Measurements from ENCODE around the gene DSTN. TPM values are rescaled to one million over a fixed set of nuclear protein-coding genes. Genes with fewer than 3 reads are reported as not detected.

The DSTN gene
- total and polyA plus RNA-seq, 10 donors = 62.0 to 157 (median 98.5) TPM

- no peak for DNase-seq
- Histone ChIP-seq H3K27me3 (replicated peaks in 1 of 7) (no peaks in the 10 kb centered on the region), H3K27ac (no peak overlapping the region), H3K4me1 (peaks cover 0 to 64% (median 22%) of the 10 kb centered on the region in 6 donors), H3K36me3 (peaks cover 3 to 72% (median 48%) of the 10 kb centered on the region in 6 donors), H3K9me3 (no peaks in the 10 kb centered on the region), H3K4me3 (no peak overlapping the region)
- intact Hi-C loops (cut with DNase I; ENCODE audit: low total_unique reads) = no loop called here
- no peak for TF ChIP-seq POLR2A (IDR thresholded peaks at IDR 0.05)
- peak in 1 of 3 donors; percentile 9 for TF ChIP-seq POLR2AphosphoS5 (IDR thresholded peaks at IDR 0.05)
- WGBS, 5 donors = 75 to 98% (median 92%) methylated on average over 11 of the region's 11 CpGs
These were observed 72.1 kb downstream of the DSTN start for GRCh38 chr20:17641993-17642392.

- H3K4me3 ChIP-seq = no peak overlapping the region
- H3K9me3 ChIP-seq = no peaks in the 10 kb centered on the region
- TF ChIP-seq POLR2AphosphoS5 (IDR thresholded peaks at IDR 0.05) (peak in 1 of 3 donors; percentile 17), CTCF (IDR thresholded peaks at IDR 0.05 in 8 of 11, conservative IDR thresholded peaks at IDR 0.05 in 3 of 11) (no peak)
- WGBS, 5 donors = 82 to 92% (median 92%) methylated on average over 17 to 19 of the region's 19 CpGs
- H3K27ac ChIP-seq = no peak overlapping the region
- H3K27me3 ChIP-seq (replicated peaks in 1 of 7) = no peaks in the 10 kb centered on the region
- peaks cover 1 to 64% (median 24%) of the 10 kb centered on the region in 6 donors for H3K4me1 ChIP-seq
- peaks cover 3 to 65% (median 48%) of the 10 kb centered on the region in 6 donors for H3K36me3 ChIP-seq
- peak; percentile 71 for DNase-seq
- intact Hi-C loops (cut with DNase I; ENCODE audit: low total_unique reads) = no loop called here
These were observed 72.8 kb downstream of the DSTN start for GRCh38 chr20:17642404-17643269.

- Histone ChIP-seq H3K4me3 (no peak overlapping the region), H3K9me3 (no peaks in the 10 kb centered on the region), H3K27ac (no peak overlapping the region), H3K27me3 (replicated peaks in 1 of 7) (no peaks in the 10 kb centered on the region), H3K4me1 (peaks cover 12 to 64% (median 34%) of the 10 kb centered on the region in 6 donors), H3K36me3 (peaks cover 3 to 55% (median 39%) of the 10 kb centered on the region in 6 donors)
- WGBS, 5 donors = 84 to 90% (median 89%) methylated on average over 10 of the region's 10 CpGs
- intact Hi-C loops (cut with DNase I; ENCODE audit: low total_unique reads) = no loop called here
- DNase-seq = peak; percentile 27
- no peak for TF ChIP-seq POLR2AphosphoS5 (IDR thresholded peaks at IDR 0.05)
- no peak for TF ChIP-seq CTCF (IDR thresholded peaks at IDR 0.05 in 8 of 11, conservative IDR thresholded peaks at IDR 0.05 in 3 of 11)
These were observed 73.8 kb downstream of the DSTN start for GRCh38 chr20:17643531-17644188.

- H3K36me3 ChIP-seq = peaks cover 0 to 47% (median 31%) of the 10 kb centered on the region in 6 donors
- H3K4me1 ChIP-seq = peaks cover 19 to 70% (median 42%) of the 10 kb centered on the region in 6 donors
- no peaks in the 10 kb centered on the region for H3K9me3 ChIP-seq
- H3K4me3 ChIP-seq = no peak overlapping the region
- no peak overlapping the region for H3K27ac ChIP-seq
- no peaks in the 10 kb centered on the region for H3K27me3 ChIP-seq (replicated peaks in 1 of 7)
- WGBS, 5 donors = 74 to 92% (median 79%) methylated on average over 13 of the region's 13 CpGs
- intact Hi-C loops (cut with DNase I; ENCODE audit: low total_unique reads) = no loop called here
- no peak for TF ChIP-seq POLR2A (IDR thresholded peaks at IDR 0.05)
- no peak for TF ChIP-seq CTCF (IDR thresholded peaks at IDR 0.05 in 8 of 11, conservative IDR thresholded peaks at IDR 0.05 in 3 of 11)
- TF ChIP-seq POLR2AphosphoS5 (IDR thresholded peaks at IDR 0.05) = peak in 1 of 3 donors; percentile 8
- DNase-seq = peak; percentile 63
These were observed 74.6 kb downstream of the DSTN start for GRCh38 chr20:17644451-17644850.
